ENCODE measurements around the gene GYPB.
"Not testable (repeated sequence)": the region's sequence is repeated elsewhere in the genome, so short reads cannot be mapped to it uniquely, and the experiment has no call there.

Gene GYPB

GRCh38 chr4:144008602-144009001 is 10.6 kb downstream of the GYPB start:
- not testable (repeated sequence) for DNase-seq

- DNase-seq, result not testable (repeated sequence)
Measured at GRCh38 chr4:144007960-144008359, 11.2 kb downstream of the GYPB start.

GRCh38 chr4:144006200-144006803 is 12.9 kb downstream of the GYPB start:
- not testable (repeated sequence) for DNase-seq

- not testable (repeated sequence) for DNase-seq
Measured at GRCh38 chr4:144005558-144005953, 13.6 kb downstream of the GYPB start.

GRCh38 chr4:144004868-144005557 is 14.2 kb downstream of the GYPB start:
- not testable (repeated sequence) for DNase-seq

- DNase-seq, result not testable (repeated sequence)
Measured at GRCh38 chr4:144003890-144004265, 15.3 kb downstream of the GYPB start.

GRCh38 chr4:144003205-144003889 is 15.8 kb downstream of the GYPB start:
- DNase-seq, result not testable (repeated sequence)

- not testable (repeated sequence) for DNase-seq
Measured at GRCh38 chr4:144000331-144000995, 18.7 kb downstream of the GYPB start.

GRCh38 chr4:143996193-143996592 is 23.0 kb downstream of the GYPB start:
- DNase-seq, result not testable (repeated sequence)

- DNase-seq, result not testable (repeated sequence)
Measured at GRCh38 chr4:143991761-143992160, 27.4 kb downstream of the GYPB start.

GRCh38 chr4:143990717-143991116 is 28.5 kb downstream of the GYPB start:
- DNase-seq, result not testable (repeated sequence)

GRCh38 chr4:143986180-143986579 is 33.0 kb downstream of the GYPB start:
- no peak for DNase-seq

GRCh38 chr4:143980776-143981175 is 38.4 kb downstream of the GYPB start:
- not testable (repeated sequence) for DNase-seq

- not testable (repeated sequence) for DNase-seq
Measured at GRCh38 chr4:143975527-143975926, 43.7 kb downstream of the GYPB start.

GRCh38 chr4:143974021-143974420 is 45.2 kb downstream of the GYPB start:
- not testable (repeated sequence) for DNase-seq

- no peak for DNase-seq
Measured at GRCh38 chr4:143961075-143961474, 58.1 kb downstream of the GYPB start.

GRCh38 chr4:143955306-143955705 is 63.9 kb downstream of the GYPB start:
- not testable (repeated sequence) for DNase-seq

GRCh38 chr4:143951458-143951972 is 67.7 kb downstream of the GYPB start:
- DNase-seq, result not testable (repeated sequence)

GRCh38 chr4:143950967-143951366 is 68.2 kb downstream of the GYPB start:
- not testable (repeated sequence) for DNase-seq

- not testable (repeated sequence) for DNase-seq
Measured at GRCh38 chr4:143950185-143950584, 69.0 kb downstream of the GYPB start.

GRCh38 chr4:143947493-143947892 is 71.7 kb downstream of the GYPB start:
- not testable (repeated sequence) for DNase-seq

Measured in NCI-H1436 (cell line).